NCI-H1105 (cell line): Measurements from ENCODE around the gene CECR2.
"Not testable (repeated sequence)": the region's sequence is repeated elsewhere in the genome, so short reads cannot be mapped to it uniquely, and the experiment has no call there.

Source experiments
- DNase-seq: peaks from one replicate; lab custom pipeline; 2025; lab: John Stamatoyannopoulos, UW

The CECR2 gene

GRCh38 chr22:17513612-17514011 is 144.4 kb downstream of the CECR2 start:
- no peak for DNase-seq

DNA sequence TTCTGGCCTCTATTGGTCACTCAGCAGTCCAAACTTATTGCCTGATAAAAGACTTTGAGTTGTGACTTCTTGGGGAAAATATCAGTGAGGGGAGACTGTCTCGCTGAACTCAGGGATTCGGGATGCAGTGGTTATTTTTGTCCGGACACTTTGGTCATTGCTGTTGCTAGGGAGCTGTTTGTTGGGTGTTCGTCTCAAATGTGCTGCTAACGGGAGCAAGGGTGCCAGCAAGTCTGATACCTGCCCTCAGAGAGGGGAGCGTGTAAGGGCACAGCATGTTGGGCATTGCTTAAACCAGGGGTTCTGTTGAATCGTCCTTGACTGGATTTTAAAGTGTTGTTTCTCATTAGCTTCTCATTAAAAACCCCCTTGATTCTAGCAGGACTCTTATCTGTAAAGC is 144.8 kb downstream of the CECR2 start:
- no peak for DNase-seq

GRCh38 chr22:17518406-17518805 is 149.1 kb downstream of the CECR2 start:
- DNase-seq: no peak

GRCh38 chr22:17521971-17522370 is 152.7 kb downstream of the CECR2 start:
- DNase-seq: not testable (repeated sequence)

- DNase-seq: no peak
These were observed 154.7 kb downstream of the CECR2 start for GRCh38 chr22:17523925-17524324.

DNA sequence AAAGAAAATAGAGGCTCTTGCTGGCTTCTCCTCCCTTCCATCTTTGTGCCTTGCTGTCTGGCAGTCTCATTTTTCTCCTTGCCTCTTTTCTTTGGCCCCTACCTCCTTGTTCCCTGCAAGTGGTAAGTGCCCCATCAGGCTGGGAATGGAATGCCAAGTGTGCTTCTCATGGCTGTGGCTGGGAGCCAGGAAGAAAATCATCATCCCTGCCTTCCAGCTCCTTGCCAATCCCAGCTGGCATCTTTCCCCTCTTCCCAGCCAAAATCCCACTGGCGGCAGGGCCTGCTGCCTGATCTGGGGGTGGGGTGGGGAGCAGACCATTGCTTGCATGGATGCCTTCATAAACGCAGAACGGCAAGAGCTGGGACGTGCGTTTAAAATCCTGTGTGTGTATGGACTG is 167.0 kb downstream of the CECR2 start:
- no peak for DNase-seq

- no peak for DNase-seq
These were observed 167.9 kb downstream of the CECR2 start for GRCh38 chr22:17537155-17537554.

- no peak for DNase-seq
These were observed 171.2 kb downstream of the CECR2 start for GRCh38 chr22:17540481-17540880.

- DNase-seq: no peak
These were observed 172.2 kb downstream of the CECR2 start for GRCh38 chr22:17541476-17541875.

- DNase-seq: no peak
These were observed 173.2 kb downstream of the CECR2 start for GRCh38 chr22:17542452-17542851.

DNA sequence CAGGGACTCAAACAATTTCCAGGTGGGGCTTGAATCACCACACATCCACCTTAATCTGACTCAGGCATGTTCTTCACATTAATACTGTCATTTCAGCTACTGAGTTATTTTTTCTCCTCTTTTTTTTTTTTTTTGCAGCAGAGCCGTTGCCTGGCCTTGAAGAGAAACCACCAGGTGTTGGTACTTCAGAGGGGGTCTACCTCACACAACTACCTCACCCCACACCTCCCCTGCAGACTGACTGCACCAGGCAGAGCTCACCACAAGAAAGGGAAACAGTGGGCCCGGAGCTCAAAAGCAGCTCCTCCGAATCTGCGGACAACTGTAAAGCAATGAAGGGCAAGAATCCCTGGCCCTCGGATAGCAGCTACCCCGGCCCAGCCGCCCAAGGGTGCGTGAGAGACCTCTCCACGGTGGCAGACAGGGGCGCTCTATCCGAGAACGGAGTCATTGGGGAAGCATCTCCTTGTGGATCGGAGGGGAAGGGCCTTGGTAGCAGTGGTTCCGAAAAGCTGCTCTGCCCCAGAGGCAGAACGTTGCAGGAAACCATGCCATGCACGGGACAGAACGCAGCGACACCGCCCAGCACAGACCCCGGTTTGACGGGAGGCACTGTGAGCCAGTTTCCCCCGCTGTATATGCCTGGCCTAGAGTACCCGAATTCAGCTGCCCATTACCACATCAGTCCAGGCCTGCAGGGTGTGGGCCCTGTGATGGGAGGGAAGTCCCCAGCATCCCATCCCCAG is 178.9 kb downstream of the CECR2 start:
- DNase-seq: no peak

GRCh38 chr22:17548756-17549035 is 179.4 kb downstream of the CECR2 start:
- no peak for DNase-seq

DNA sequence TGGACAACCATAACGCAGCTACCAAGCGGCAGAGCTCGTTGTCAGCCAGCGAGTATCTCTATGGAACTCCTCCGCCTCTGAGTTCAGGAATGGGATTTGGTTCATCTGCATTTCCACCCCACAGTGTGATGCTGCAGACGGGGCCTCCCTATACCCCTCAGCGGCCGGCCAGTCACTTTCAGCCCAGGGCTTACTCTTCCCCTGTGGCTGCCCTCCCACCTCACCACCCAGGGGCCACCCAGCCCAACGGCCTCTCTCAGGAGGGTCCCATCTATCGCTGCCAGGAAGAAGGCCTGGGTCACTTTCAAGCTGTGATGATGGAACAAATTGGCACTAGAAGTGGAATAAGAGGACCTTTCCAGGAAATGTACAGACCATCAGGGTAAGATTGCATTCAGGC is 179.9 kb downstream of the CECR2 start:
- no peak for DNase-seq

GRCh38 chr22:17549655-17550054 is 180.4 kb downstream of the CECR2 start:
- no peak for DNase-seq

- no peak for DNase-seq
These were observed 183.5 kb downstream of the CECR2 start for GRCh38 chr22:17552737-17553136.

DNA sequence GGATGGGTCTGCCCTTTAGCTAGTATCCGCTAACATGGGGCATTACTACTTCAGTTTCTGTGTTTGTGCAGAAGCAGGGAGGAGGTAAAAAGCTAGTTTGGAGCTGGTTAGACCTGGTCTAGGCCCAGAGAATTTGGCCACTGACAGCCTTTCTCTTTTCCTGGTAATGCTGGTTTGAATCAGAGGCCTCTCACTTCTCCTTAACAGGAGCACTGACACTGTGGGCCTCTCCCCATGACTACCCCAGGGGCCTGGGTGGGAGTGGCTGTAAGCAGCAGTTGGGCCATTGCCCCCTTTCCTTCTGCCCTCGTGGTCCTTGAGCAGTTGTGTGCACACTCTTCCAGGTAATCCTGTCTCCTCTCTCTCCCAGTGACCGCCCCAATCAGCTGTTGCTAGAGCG is 185.6 kb downstream of the CECR2 start:
- DNase-seq: no peak

DNA sequence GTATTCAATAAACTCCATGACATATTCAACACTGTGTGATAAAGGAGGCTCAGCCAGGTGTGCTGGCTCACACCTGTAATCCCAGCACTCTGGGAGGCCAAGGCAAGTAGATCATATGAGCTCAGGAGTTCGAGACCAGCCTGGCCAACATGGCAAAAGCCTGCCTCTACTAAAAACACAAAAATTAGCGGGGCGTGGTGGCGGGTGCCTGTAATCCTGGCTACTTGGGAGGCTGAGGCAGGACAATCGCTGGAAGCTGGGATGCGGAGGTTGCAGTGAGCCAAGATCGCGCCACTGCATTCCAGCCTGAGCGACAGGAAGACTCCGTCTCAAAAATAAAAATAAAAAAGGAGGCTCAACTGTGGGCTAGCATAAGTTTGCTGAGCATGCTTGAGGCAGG is 189.9 kb downstream of the CECR2 start:
- no peak for DNase-seq

- DNase-seq: no peak
These were observed 193.9 kb downstream of the CECR2 start, which contains the start of gene SLC25A18 for GRCh38 chr22:17562906-17563870. Gene SLC25A18, plus strand, starts transcription at chr22:17563498. Its CDS starts 16,447 bp downstream, at chr22:17579945.

- no peak for DNase-seq
These were observed 194.7 kb downstream of the CECR2 start for GRCh38 chr22:17563936-17564391.

GRCh38 chr22:17566016-17566687 is 196.9 kb downstream of the CECR2 start:
- not testable (repeated sequence) for DNase-seq

DNA sequence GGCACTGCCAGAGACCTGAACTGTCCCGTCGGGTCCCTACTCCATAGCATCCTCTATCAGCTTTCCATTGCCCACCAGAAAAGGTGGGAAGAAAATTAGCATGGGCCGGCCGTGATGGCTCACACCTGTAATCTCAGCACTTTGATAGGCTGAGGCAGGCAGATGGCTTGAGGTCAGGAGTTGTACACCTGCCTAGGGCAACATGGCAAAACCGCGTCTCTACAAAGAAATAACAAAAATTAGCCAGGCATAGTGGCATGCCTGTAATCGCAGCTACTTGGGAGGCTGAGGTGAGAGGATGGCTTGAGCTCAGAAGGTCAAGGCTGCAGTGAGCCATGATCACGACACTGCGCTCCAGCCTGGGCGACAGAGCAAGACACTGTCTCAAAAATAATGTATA is 197.5 kb downstream of the CECR2 start:
- DNase-seq: no peak

GRCh38 chr22:17569971-17570511 is 200.8 kb downstream of the CECR2 start:
- DNase-seq: no peak
